Neuronal stem cell (in vitro differentiated cells): ENCODE results near the gene JMJD8.
A peak's percentile ranks its signal among the peaks of the same experiment; 100 is the strongest.

Experiments
- DNase-seq: peaks from one replicate; pipeline ENCODE4 v3.0.0-alpha.2; 2013; ENCODE audit warnings: low spot score
- H2AFZ ChIP-seq: one replicate; pipeline ENCODE4 v1.6.1; 2013; ENCODE audit warnings: mild to moderate bottlenecking, low read length, inconsistent platforms
- H2AK5ac ChIP-seq: 2 replicates; pipeline ENCODE4 v1.6.1; 2013; ENCODE audit warnings: low read depth, mild to moderate bottlenecking, inconsistent platforms, low read length, moderate library complexity, mixed read lengths
- H2BK120ac ChIP-seq: 2 replicates; pipeline ENCODE4 v1.6.1; 2013; ENCODE audit warnings: low read depth, mild to moderate bottlenecking, inconsistent platforms, low read length, moderate library complexity, mixed read lengths
- H2BK12ac ChIP-seq: one replicate; pipeline ENCODE4 v1.6.1; 2013; ENCODE audit warnings: low read length, inconsistent platforms
- H2BK15ac ChIP-seq: 2 replicates; pipeline ENCODE4 v1.6.1; 2013; ENCODE audit warnings: mild to moderate bottlenecking, low read length, inconsistent platforms, mixed read lengths
- H2BK5ac ChIP-seq: one replicate; pipeline ENCODE4 v1.6.1; 2013; ENCODE audit warnings: inconsistent platforms, mild to moderate bottlenecking, low read length, moderate library complexity
- H3K14ac ChIP-seq: one replicate; pipeline ENCODE4 v1.6.1; 2013; ENCODE audit warnings: low read length, inconsistent platforms
- H3K18ac ChIP-seq: 2 replicates; pipeline ENCODE4 v1.6.1; 2013; ENCODE audit warnings: low read length, inconsistent platforms
- H3K23ac ChIP-seq: 2 replicates; pipeline ENCODE4 v1.6.1; 2013; ENCODE audit warnings: low read depth, mild to moderate bottlenecking, mixed read lengths, low read length, inconsistent platforms; ENCODE audit not compliant: poor library complexity
- H3K27ac ChIP-seq: replicated peaks from 3 replicates; pipeline ENCODE4 v1.5.1; 2013; ENCODE audit warnings: low read length, inconsistent platforms
- H3K27me3 ChIP-seq, 3 experiments: 2 replicates each; pipeline ENCODE4 v1.6.1; 2013; ENCODE audit warnings: low read length in 3 of 3, mild to moderate bottlenecking in 2 of 3, inconsistent platforms in 1 of 3, low read depth in 1 of 3, mixed read lengths in 1 of 3, moderate library complexity in 1 of 3; ENCODE audit not compliant: control insufficient read depth in 3 of 3, insufficient read depth in 3 of 3
- H3K36me3 ChIP-seq, 2 donors: replicated peaks in 1 of 2; 2 replicates each; pipeline ENCODE4 v1.6.1; 2013; ENCODE audit warnings: low read length in 2 of 2; ENCODE audit not compliant: control insufficient read depth in 2 of 2, insufficient read depth in 2 of 2
- H3K4ac ChIP-seq: 2 replicates; pipeline ENCODE4 v1.6.1; 2013; ENCODE audit warnings: inconsistent platforms, mild to moderate bottlenecking, low read length, moderate library complexity
- H3K4me1 ChIP-seq, 2 donors: 1 replicate in 1 of 2; 2 replicates in 1 of 2; pipeline ENCODE4 v1.6.1; 2013; ENCODE audit warnings: low read length in 2 of 2, low read depth in 1 of 2; ENCODE audit not compliant: control insufficient read depth in 2 of 2, insufficient read depth in 1 of 2
- H3K4me2 ChIP-seq: one replicate; pipeline ENCODE4 v1.6.1; 2013; ENCODE audit warnings: mild to moderate bottlenecking, low read length, inconsistent platforms; ENCODE audit not compliant: insufficient read depth, poor library complexity, severe bottlenecking
- H3K4me3 ChIP-seq, 2 donors: 2 replicates each; pipeline ENCODE4 v1.5.1; 2013; ENCODE audit warnings: low read length in 2 of 2, mild to moderate bottlenecking in 2 of 2, inconsistent platforms in 1 of 2, moderate library complexity in 1 of 2
- H3K79me1 ChIP-seq: one replicate; pipeline ENCODE4 v1.6.1; 2013; ENCODE audit warnings: low read depth, mild to moderate bottlenecking, inconsistent platforms, low read length, moderate library complexity
- H3K9ac ChIP-seq: one replicate; pipeline ENCODE4 v1.6.1; 2013; ENCODE audit warnings: mild to moderate bottlenecking, low read depth, low read length, inconsistent platforms; ENCODE audit not compliant: poor library complexity
- H3K9me3 ChIP-seq, 2 donors: replicated peaks in 1 of 2; 2 replicates each; pipeline versions ENCODE3 to v1.6.1; 2013; ENCODE audit warnings: low read length in 2 of 2, mild to moderate bottlenecking in 2 of 2, inconsistent platforms in 1 of 2, low read depth in 1 of 2, mixed read lengths in 1 of 2, moderate library complexity in 1 of 2; ENCODE audit not compliant: control insufficient read depth in 2 of 2, insufficient read depth in 1 of 2
- H4K8ac ChIP-seq: one replicate; pipeline ENCODE4 v1.6.1; 2013; ENCODE audit warnings: low read depth, mild to moderate bottlenecking, inconsistent platforms, low read length, moderate library complexity
- H4K91ac ChIP-seq: one replicate; pipeline ENCODE4 v1.6.1; 2013; ENCODE audit warnings: low read length, low read depth, mild to moderate bottlenecking, inconsistent platforms; ENCODE audit not compliant: poor library complexity
- WGBS, 2 donors: extraction: QIAGEN DNeasy Blood & Tissue Kit; methylation state at CpG; one replicate each; pipeline ENCODE4 v1.1.7; 2013; ENCODE audit warnings: missing lambda C conversion rate in 2 of 2, mixed read lengths in 1 of 2; ENCODE audit not compliant: insufficient read length in 2 of 2, insufficient replicate concordance in 1 of 2; ENCODE audit errors: extremely low coverage in 2 of 2; 5-methylcytosine and 5-hydroxymethylcytosine counted together

Gene JMJD8

GRCh38 chr16:678858-679813 is 5.0 kb downstream of the JMJD8 start:
- H2BK15ac ChIP-seq, result peak overlapping the region; percentile 94
- H3K27ac ChIP-seq, result peak overlapping the region; percentile 72
- peak overlapping the region; percentile 89 for H2BK12ac ChIP-seq
- peak overlapping the region; percentile 56 for H3K14ac ChIP-seq
- peak overlapping the region; percentile 54 for H2BK120ac ChIP-seq
- no peak overlapping the region for H4K91ac ChIP-seq
- peaks cover 22 to 35% of the 10 kb centered on the region in 2 donors for H3K36me3 ChIP-seq
- H3K4me1 ChIP-seq, result peaks cover 7 to 26% of the 10 kb centered on the region in 2 donors
- peak overlapping the region; percentile 99 for H2AK5ac ChIP-seq
- peak overlapping the region; percentile 15 to 79 for H3K4me3 ChIP-seq
- H3K23ac ChIP-seq, result peak overlapping the region; percentile 89
- peak overlapping the region; percentile 91 for H2BK5ac ChIP-seq
- no peak overlapping the region for H4K8ac ChIP-seq
- H3K9ac ChIP-seq, result peak overlapping the region; percentile 80
- peak overlapping the region; percentile 97 for H3K4me2 ChIP-seq
- peaks cover 0 to 14% (median 0%) of the 10 kb centered on the region in 3 experiments for H3K27me3 ChIP-seq
- peaks cover 0 to 2% of the 10 kb centered on the region in 2 donors for H3K9me3 ChIP-seq
- DNase-seq, result peak; percentile 63
- peak overlapping the region; percentile 66 for H3K4ac ChIP-seq
- H3K18ac ChIP-seq, result peak overlapping the region; percentile 91
- H3K79me1 ChIP-seq, result peaks cover 30% of the 10 kb centered on the region
- peak overlapping the region; percentile 78 for H2AFZ ChIP-seq
- no CpG with 5 or more reads among the region's 52 CpGs for WGBS, 2 donors

GRCh38 chr16:678209-678857 is 5.8 kb downstream of the JMJD8 start:
- peak overlapping the region; percentile 91 for H2BK5ac ChIP-seq
- H3K4me1 ChIP-seq, result peaks cover 7 to 24% of the 10 kb centered on the region in 2 donors
- peak overlapping the region; percentile 90 for H3K18ac ChIP-seq
- H2BK12ac ChIP-seq, result peak overlapping the region; percentile 89
- H2AK5ac ChIP-seq, result peak overlapping the region; percentile 99
- no peak overlapping the region for H3K14ac ChIP-seq
- H3K4me3 ChIP-seq, result no peak overlapping the region
- peak overlapping the region; percentile 54 for H2BK120ac ChIP-seq
- no peak overlapping the region for H3K27ac ChIP-seq
- no peak for DNase-seq
- H4K91ac ChIP-seq, result no peak overlapping the region
- H3K23ac ChIP-seq, result peak overlapping the region; percentile 37
- peak overlapping the region; percentile 37 for H3K9ac ChIP-seq
- H2AFZ ChIP-seq, result no peak overlapping the region
- no peak overlapping the region for H3K4me2 ChIP-seq
- H3K9me3 ChIP-seq, result peaks cover 0 to 2% of the 10 kb centered on the region in 2 donors
- no CpG with 5 or more reads among the region's 21 CpGs for WGBS, 2 donors
- H3K27me3 ChIP-seq, result peaks cover 0 to 14% (median 0%) of the 10 kb centered on the region in 3 experiments
- peaks cover 25% of the 10 kb centered on the region for H3K79me1 ChIP-seq
- H4K8ac ChIP-seq, result no peak overlapping the region
- no peak overlapping the region for H3K4ac ChIP-seq
- H3K36me3 ChIP-seq, result peaks cover 22 to 37% of the 10 kb centered on the region in 2 donors
- peak overlapping the region; percentile 94 for H2BK15ac ChIP-seq

GRCh38 chr16:677316-678190 is 6.6 kb downstream of the JMJD8 start:
- peak overlapping the region; percentile 82 for H4K8ac ChIP-seq

More at GRCh38 chr16:677316-678190, 6.6 kb downstream of the JMJD8 start:
- Histone ChIP-seq H2AK5ac (peak overlapping the region; percentile 90), H2BK12ac (peak overlapping the region; percentile 73), H3K14ac (peak overlapping the region; percentile 56), H3K4ac (no peak overlapping the region), H3K27me3 (peaks cover 0 to 14% (median 0%) of the 10 kb centered on the region in 3 experiments), H3K79me1 (peaks cover 22% of the 10 kb centered on the region), H3K36me3 (peaks cover 22 to 37% of the 10 kb centered on the region in 2 donors), H2BK5ac (peak overlapping the region; percentile 93), H3K9me3 (peaks cover 0 to 2% of the 10 kb centered on the region in 2 donors), H2BK15ac (peak overlapping the region; percentile 17), H3K18ac (peak overlapping the region; percentile 17), H2AFZ (no peak overlapping the region), H3K4me2 (no peak overlapping the region), H4K91ac (peak overlapping the region; percentile 53), H2BK120ac (no peak overlapping the region), H3K4me3 (no peak overlapping the region), H3K23ac (peak overlapping the region; percentile 85), H3K4me1 (peaks cover 7 to 21% of the 10 kb centered on the region in 2 donors), H3K9ac (no peak overlapping the region), H3K27ac (no peak overlapping the region)
- DNase-seq, result no peak
- no CpG with 5 or more reads among the region's 57 CpGs for WGBS, 2 donors
